Effector CD8-positive, alpha-beta T cell (primary cell): ENCODE results near the gene CEACAM16.

Experiments used
- DNase-seq: peaks from one replicate; lab custom pipeline; 2025; lab: John Stamatoyannopoulos, UW

Gene CEACAM16

GRCh38 chr19:44725251-44725650 lies 26.3 kb downstream of the CEACAM16 start:
- no peak for DNase-seq

- no peak for DNase-seq
Observed at GRCh38 chr19:44725684-44726083, 26.7 kb downstream of the CEACAM16 start.

GRCh38 chr19:44726465-44726864 lies 27.5 kb downstream of the CEACAM16 start:
- no peak for DNase-seq

- DNase-seq, result no peak
Observed at GRCh38 chr19:44728178-44728577, 29.2 kb downstream of the CEACAM16 start.

- DNase-seq, result no peak
Observed at GRCh38 chr19:44729516-44730033, 30.6 kb downstream of the CEACAM16 start.

GRCh38 chr19:44731081-44731480 lies 32.1 kb downstream of the CEACAM16 start:
- DNase-seq, result no peak

GRCh38 chr19:44731622-44732021 lies 32.7 kb downstream of the CEACAM16 start:
- no peak for DNase-seq

GRCh38 chr19:44732235-44733014 lies 33.5 kb downstream of the CEACAM16 start:
- DNase-seq, result no peak

GRCh38 chr19:44734357-44734756 lies 35.4 kb downstream of the CEACAM16 start:
- DNase-seq, result no peak

- no peak for DNase-seq
Observed at GRCh38 chr19:44735011-44735410, 36.1 kb downstream of the CEACAM16 start.

- no peak for DNase-seq
Observed at GRCh38 chr19:44737238-44738071, 38.5 kb downstream of the CEACAM16 start.

GRCh38 chr19:44738136-44738535 lies 39.2 kb downstream of the CEACAM16 start:
- DNase-seq, result no peak

- no peak for DNase-seq
Observed at GRCh38 chr19:44738603-44739558, 39.9 kb downstream of the CEACAM16 start.

GRCh38 chr19:44740351-44740824 lies 41.4 kb downstream of the CEACAM16 start:
- DNase-seq, result no peak

- no peak for DNase-seq
Observed at GRCh38 chr19:44741258-44741731, 42.3 kb downstream of the CEACAM16 start.

GRCh38 chr19:44741841-44742329 lies 42.9 kb downstream of the CEACAM16 start:
- no peak for DNase-seq

- DNase-seq, result no peak
Observed at GRCh38 chr19:44742330-44743061, 43.5 kb downstream of the CEACAM16 start.

GRCh38 chr19:44744871-44745332 lies 46.0 kb downstream of the CEACAM16 start:
- DNase-seq, result no peak

- DNase-seq, result no peak
Observed at GRCh38 chr19:44745341-44745831, 46.4 kb downstream of the CEACAM16 start.
